ENCODE data around the gene ELP1. TPM values are rescaled to one million over a fixed set of nuclear protein-coding genes. Genes with fewer than 3 reads are reported as not detected.
A peak's percentile ranks its signal among the peaks of the same experiment; 100 is the strongest.
"Not testable (repeated sequence)": the region's sequence is repeated elsewhere in the genome, so short reads cannot be mapped to it uniquely, and the experiment has no call there.

Gene ELP1
- total RNA-seq, 4 donors from 2014 or later, result 19.1 to 26.4 (median 22.9) TPM

- Histone ChIP-seq H3K9me3 (no peaks in the 10 kb centered on the region), H3K4me1 (no peaks in the 10 kb centered on the region), H3K4me3 (no peak overlapping the region), H3K27ac (no peak overlapping the region), H3K36me3 (peaks cover 0 to 91% (median 5%) of the 10 kb centered on the region in 3 donors), H3K27me3 (no peaks in the 10 kb centered on the region)
- DNase-seq, result no peak
- TF ChIP-seq POLR2A (IDR thresholded peaks at IDR 0.05) (no peak), CTCF (IDR thresholded peaks at IDR 0.05) (no peak)
These were observed 33.7 kb downstream of the ELP1 start for GRCh38 chr9:108900176-108900575.

DNA sequence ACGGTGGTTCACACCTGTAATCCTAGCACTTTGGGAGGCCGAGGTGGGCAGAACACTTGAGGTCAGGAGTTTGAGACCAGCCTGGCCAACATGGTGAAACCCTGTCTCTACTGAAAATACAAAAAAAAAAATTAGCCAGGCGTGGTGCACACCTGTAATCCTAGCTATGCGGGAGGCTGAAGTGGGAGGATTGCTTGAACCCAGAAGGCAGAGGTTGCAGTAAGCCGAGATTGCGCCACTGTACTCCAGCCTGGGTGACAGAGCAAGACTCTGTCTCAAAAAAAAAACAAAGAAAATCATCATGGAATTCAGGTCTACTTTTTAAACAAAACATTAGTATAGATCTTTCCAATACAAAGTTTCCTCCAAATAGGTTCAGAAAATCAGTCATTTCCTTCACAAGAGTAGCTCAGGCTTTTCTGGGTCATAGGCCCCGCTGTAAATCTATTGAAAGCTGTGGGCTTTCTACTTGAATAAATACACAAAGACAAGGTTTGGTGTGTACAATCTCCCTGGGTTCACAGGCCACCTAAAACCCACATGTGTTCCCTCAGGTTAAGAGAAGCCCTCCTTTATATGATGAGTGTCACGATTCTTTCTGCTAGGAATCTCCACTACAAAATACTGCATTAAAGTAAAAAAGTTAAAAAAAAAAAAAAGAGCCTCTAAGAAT is 34.8 kb downstream of the ELP1 start:
- H3K36me3 ChIP-seq, result peaks cover 0 to 97% (median 5%) of the 10 kb centered on the region in 3 donors
- H3K4me3 ChIP-seq, result not testable (repeated sequence)

GRCh38 chr9:108897324-108898096 is 36.4 kb downstream of the ELP1 start:
- TF ChIP-seq CTCF (IDR thresholded peaks at IDR 0.05) (no peak), POLR2A (IDR thresholded peaks at IDR 0.05) (no peak)
- no peaks in the 10 kb centered on the region for H3K27me3 ChIP-seq
- H3K4me1 ChIP-seq, result no peaks in the 10 kb centered on the region
- H3K9me3 ChIP-seq, result no peaks in the 10 kb centered on the region
- no peak for DNase-seq
- no peak overlapping the region for H3K4me3 ChIP-seq
- no peak overlapping the region for H3K27ac ChIP-seq
- H3K36me3 ChIP-seq, result peaks cover 0 to 97% (median 5%) of the 10 kb centered on the region in 3 donors

More for the DNA sequence above, 34.8 kb downstream of the ELP1 start:
- not testable (repeated sequence) for H3K9me3 ChIP-seq, H3K4me1 ChIP-seq, H3K27ac ChIP-seq, H3K27me3 ChIP-seq, DNase-seq

GRCh38 chr9:108894225-108894997 is 39.5 kb downstream of the ELP1 start:
- peaks cover 0 to 96% (median 5%) of the 10 kb centered on the region in 3 donors for H3K36me3 ChIP-seq
- no peak for TF ChIP-seq CTCF (IDR thresholded peaks at IDR 0.05)
- no peak for TF ChIP-seq POLR2A (IDR thresholded peaks at IDR 0.05)

DNA sequence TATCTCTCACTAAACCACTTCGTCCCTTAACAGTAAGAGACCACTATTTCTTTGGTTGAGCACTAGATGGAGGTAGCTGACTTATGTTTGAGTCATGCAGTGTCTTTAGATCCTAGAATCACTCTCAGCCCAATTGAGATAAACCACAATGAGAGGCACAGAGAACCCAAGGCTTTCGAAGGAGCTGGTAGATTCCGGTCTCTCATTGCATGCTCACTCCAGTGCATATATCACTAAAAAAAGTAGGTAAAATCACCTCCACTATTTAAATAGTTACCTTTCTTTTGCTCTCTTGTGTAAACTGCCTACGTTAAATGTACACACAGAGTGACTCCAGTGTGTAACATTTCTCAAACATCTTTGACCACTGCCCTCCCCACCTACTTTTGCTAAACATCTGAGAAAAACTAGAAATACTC is 44.3 kb downstream of the ELP1 start:
- H3K4me3 ChIP-seq, result no peak overlapping the region
- TF ChIP-seq CTCF (IDR thresholded peaks at IDR 0.05) (peak in 2 of 6 experiments; percentile 11 to 26), POLR2A (IDR thresholded peaks at IDR 0.05) (no peak)
- peaks cover 0 to 5% (median 0%) of the 10 kb centered on the region in 4 donors for H3K4me1 ChIP-seq
- no peaks in the 10 kb centered on the region for H3K27me3 ChIP-seq
- no peak for DNase-seq
- no peaks in the 10 kb centered on the region for H3K9me3 ChIP-seq
- H3K36me3 ChIP-seq, result peaks cover 0 to 60% (median 0%) of the 10 kb centered on the region in 3 donors
- no peak overlapping the region for H3K27ac ChIP-seq

More at GRCh38 chr9:108894225-108894997, 39.5 kb downstream of the ELP1 start:
- Histone ChIP-seq H3K4me3 (no peak overlapping the region), H3K4me1 (no peaks in the 10 kb centered on the region), H3K9me3 (no peaks in the 10 kb centered on the region), H3K27ac (no peak overlapping the region), H3K27me3 (no peaks in the 10 kb centered on the region)
- no peak for DNase-seq

DNA sequence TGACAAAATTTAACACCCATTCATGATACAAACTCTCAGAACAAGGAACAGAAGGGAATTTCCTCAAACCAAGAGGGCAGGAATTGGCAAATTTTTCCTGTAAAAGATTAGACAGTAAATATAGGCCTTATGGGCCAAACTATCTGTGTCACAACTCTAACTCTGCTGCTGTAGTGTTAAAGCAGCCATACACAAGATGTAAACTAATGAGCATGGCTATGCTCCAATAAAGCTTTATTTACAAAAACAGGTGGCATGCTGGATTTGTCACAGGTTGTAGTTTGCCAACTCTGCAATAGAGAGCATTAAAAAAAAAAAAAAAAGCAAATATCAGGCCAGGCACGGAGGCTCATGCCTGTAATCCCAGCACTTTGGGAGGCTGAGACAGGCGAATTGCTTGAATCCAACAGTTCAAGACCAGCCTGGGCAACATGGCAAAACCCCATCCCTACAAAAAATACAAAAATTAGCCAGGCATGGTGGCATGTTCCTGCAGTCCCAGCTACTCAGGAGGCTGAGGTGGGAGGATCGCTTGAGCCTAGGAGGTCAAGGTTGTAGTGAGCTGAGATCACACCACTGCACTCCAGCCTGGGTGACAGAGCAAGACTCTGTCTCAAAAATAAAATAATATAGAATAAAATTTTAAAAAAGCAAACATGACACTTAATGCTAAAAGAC is 47.2 kb downstream of the ELP1 start:
- not testable (repeated sequence) for H3K4me1 ChIP-seq, H3K9me3 ChIP-seq, H3K27me3 ChIP-seq, H3K27ac ChIP-seq, DNase-seq, H3K4me3 ChIP-seq
- peaks cover 0 to 40% (median 0%) of the 10 kb centered on the region in 3 donors for H3K36me3 ChIP-seq
